Measurements from ENCODE around the gene ZCCHC14. TPM values are rescaled to one million over a fixed set of nuclear protein-coding genes. Genes with fewer than 3 reads are reported as not detected.
A peak's percentile ranks its signal among the peaks of the same experiment; 100 is the strongest.
"Not testable (repeated sequence)": the region's sequence is repeated elsewhere in the genome, so short reads cannot be mapped to it uniquely, and the experiment has no call there.

ZCCHC14 gene
- total RNA-seq, 2 donors from 2014 or later, result 33.0 to 45.6 TPM

DNA sequence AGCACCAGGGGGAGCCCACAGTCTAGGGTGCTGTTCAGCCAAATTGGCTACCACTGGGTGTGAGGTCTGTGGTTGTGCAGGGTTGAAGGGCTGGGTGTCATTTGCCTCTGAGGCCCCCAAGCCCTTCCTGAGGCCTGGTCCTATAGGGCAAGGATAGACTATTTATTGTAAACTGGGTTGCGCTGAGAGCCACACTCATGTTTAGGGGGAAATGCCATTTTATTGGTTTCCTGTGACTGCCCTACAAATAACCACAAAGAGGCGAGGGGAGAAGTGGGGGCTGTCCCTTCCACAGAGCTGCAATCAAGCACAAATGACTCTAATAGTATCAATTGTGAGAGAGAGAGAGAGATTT, 3.6 kb upstream of the ZCCHC14 start:
- no peak overlapping the region for H3K27ac ChIP-seq
- peaks cover 8% of the 10 kb centered on the region in 2 donors for H3K4me1 ChIP-seq (ENCODE audit: control insufficient read depth in 1 of 2, low read depth in 2 of 2)
- TF ChIP-seq, protein P1, sequence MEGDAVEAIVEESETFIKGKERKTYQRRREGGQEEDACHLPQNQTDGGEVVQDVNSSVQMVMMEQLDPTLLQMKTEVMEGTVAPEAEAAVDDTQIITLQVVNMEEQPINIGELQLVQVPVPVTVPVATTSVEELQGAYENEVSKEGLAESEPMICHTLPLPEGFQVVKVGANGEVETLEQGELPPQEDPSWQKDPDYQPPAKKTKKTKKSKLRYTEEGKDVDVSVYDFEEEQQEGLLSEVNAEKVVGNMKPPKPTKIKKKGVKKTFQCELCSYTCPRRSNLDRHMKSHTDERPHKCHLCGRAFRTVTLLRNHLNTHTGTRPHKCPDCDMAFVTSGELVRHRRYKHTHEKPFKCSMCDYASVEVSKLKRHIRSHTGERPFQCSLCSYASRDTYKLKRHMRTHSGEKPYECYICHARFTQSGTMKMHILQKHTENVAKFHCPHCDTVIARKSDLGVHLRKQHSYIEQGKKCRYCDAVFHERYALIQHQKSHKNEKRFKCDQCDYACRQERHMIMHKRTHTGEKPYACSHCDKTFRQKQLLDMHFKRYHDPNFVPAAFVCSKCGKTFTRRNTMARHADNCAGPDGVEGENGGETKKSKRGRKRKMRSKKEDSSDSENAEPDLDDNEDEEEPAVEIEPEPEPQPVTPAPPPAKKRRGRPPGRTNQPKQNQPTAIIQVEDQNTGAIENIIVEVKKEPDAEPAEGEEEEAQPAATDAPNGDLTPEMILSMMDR (IDR thresholded peaks at IDR 0.05), result no peak
- no peak overlapping the region for H3K4me3 ChIP-seq
- H3K36me3 ChIP-seq, result no peaks in the 10 kb centered on the region
- no peak for ATAC-seq (ENCODE audit: insufficient number of reproducible peaks, low FRiP score, low read depth)
- no peaks in the 10 kb centered on the region for H3K9me3 ChIP-seq
- no peaks in the 10 kb centered on the region for H3K27me3 ChIP-seq (replicated peaks; ENCODE audit: insufficient read depth)
- no peak for DNase-seq (ENCODE audit: low spot score)

DNA sequence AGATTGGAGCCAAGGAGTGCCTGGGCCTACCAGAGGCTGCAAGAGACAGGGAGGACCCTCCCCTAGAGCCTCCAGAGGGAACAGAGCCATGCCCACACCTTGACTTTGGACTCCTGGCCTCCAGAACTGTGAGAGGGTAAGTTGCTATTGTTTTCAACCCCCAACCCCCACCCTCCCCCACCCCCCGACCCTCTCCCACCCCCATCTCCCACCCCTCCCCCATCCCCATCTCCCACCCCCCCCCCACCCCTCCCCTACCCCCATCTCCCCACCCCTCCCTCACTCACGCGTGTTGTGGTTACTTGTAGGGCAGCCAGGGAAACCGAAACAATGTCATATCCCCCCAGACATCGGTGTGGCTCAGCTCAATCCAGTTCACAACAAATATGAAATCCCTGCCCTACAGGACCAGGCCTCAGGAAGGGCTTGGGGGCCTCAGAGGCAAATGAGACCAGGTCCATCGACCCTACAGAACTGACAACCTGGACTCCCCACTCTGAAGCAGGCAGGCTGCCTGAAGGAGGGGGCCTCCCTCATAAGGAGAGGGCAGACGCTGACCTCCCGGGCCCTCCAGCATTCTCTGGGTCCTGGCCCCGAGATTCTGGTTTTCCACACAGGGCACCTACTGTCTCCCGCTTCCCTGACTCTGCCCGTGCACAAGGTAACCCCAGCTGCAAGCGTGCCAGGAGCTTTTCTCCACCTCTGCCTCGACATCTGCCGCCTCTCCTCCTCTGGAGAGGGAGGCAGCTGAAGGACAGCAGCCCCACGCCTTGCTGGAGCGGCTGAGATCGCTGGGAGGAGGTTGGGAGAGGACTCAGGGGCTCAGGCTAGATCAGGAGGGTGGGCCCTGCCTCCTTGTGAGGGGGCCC, 3.0 kb upstream of the ZCCHC14 start:
- Histone ChIP-seq H3K4me3 (no peak overlapping the region), H3K4me1 (ENCODE audit: control insufficient read depth in 1 of 2, low read depth in 2 of 2) (peaks cover 14 to 15% of the 10 kb centered on the region in 2 donors), H3K27me3 (replicated peaks; ENCODE audit: insufficient read depth) (no peaks in the 10 kb centered on the region), H3K9me3 (no peaks in the 10 kb centered on the region), H3K27ac (no peak overlapping the region), H3K36me3 (no peaks in the 10 kb centered on the region)
- DNase-seq (ENCODE audit: low spot score), result no peak
- no peak for ATAC-seq (ENCODE audit: insufficient number of reproducible peaks, low FRiP score, low read depth)
- TF ChIP-seq, protein P1 (IDR thresholded peaks at IDR 0.05), result no peak

DNA sequence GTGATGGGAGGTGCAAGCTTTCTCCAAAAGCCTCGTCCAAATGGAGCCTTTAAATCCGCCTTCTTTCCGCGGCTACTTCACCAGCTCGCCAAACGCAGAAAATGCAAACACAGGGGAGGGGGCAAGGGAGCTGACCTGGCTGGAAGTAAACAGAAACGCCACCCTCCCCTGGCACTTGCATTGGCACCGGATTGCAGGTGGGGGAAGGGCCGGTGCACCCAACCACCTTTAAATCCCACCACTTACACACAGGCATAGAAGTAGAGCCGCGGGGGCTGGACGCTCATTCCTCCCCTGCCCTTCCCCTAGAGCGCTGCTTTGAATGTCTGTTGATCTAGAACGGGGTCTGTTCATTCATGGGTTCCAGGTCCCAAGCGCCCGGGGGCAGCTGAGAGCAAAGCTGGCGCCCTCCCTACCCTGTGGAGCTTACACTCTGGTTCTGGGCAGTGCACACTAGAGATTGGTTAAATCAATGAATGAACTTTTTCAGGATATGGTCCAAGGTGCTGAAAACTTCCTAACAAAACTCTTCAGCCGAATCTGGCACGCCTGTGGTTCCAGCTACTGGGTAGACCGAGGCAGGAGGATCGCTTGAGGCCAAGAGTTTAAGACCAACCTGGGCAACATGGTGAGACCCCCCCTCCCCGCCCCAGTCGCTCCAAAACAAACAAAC, 920 bp upstream of the ZCCHC14 start:
- ATAC-seq (ENCODE audit: insufficient number of reproducible peaks, low FRiP score, low read depth) (no peak), DNase-seq (ENCODE audit: low spot score) (no peak)
- H3K36me3 ChIP-seq, result no peaks in the 10 kb centered on the region
- no peaks in the 10 kb centered on the region for H3K27me3 ChIP-seq (replicated peaks; ENCODE audit: insufficient read depth)
- peak overlapping the region; percentile 72 for H3K4me3 ChIP-seq
- H3K27ac ChIP-seq, result no peak overlapping the region
- peaks cover 21 to 34% of the 10 kb centered on the region in 2 donors for H3K4me1 ChIP-seq (ENCODE audit: control insufficient read depth in 1 of 2, low read depth in 2 of 2)
- TF ChIP-seq, protein P1 (IDR thresholded peaks at IDR 0.05), result no peak
- no peaks in the 10 kb centered on the region for H3K9me3 ChIP-seq

DNA sequence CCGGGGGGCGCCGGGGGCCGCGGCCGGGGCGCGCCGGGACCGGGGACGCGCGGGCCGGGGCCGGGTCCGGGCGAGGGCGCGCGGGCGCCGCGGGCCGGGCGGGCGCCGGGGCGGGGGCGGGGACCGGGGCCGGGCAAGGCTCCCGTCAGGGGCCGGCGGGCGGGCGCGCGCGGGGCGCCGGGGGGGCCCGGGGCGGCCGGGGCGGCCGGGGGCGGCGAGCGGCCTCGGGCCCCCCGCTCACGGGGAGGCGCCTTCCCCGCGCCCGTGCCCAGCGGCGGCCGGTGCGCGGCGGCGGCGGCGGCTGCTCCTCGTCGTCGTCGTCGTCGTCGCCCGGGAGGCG, 563 bp downstream of the ZCCHC14 start:
- Histone ChIP-seq H3K9me3 (no peaks in the 10 kb centered on the region), H3K4me1 (ENCODE audit: control insufficient read depth in 1 of 2, low read depth in 2 of 2) (peaks cover 35 to 47% of the 10 kb centered on the region in 2 donors), H3K27me3 (replicated peaks; ENCODE audit: insufficient read depth) (no peaks in the 10 kb centered on the region), H3K27ac (no peak overlapping the region), H3K36me3 (no peaks in the 10 kb centered on the region), H3K4me3 (peak overlapping the region; percentile 80)
- TF ChIP-seq, protein P1 (IDR thresholded peaks at IDR 0.05), result no peak
- ATAC-seq (ENCODE audit: insufficient number of reproducible peaks, low FRiP score, low read depth), result no peak
- no peak for DNase-seq (ENCODE audit: low spot score)

DNA sequence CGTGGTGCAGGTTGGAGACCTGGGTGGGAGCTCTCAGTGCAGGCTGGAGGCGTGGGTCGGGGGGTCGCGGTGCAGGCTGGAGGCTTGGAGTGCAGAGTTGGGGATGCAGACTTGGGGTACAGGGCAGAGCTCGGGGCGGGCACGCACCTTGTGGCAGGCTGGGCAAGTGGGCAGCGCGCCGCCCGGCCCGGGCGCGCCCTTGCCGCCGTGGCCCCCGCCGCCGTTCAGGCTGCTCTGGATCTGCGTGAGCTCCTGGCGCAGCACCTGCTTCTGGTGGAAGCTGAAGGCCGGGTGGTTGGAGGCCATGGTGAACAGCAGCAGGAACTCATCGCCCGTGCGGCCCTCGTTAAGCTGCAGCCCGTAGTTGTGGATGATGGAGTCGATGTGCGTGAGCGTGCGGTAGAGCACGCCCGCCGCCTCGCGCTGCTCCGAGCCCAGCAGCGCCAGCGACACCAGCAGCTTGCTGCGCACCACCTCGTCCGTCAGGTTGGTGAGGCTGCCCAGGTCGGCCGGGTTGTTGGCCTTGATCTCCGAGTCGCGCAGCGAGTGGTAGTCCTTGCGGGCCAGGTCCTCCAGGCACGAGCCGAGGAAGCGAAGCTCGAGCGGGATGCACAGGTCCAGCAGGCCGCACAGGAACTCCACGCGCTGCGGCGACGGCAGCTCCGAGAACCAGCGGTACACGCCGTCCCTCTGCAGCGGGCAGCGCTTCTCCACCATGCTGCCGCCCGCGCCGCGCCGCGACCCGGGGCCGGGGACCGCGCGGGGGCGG, 1.1 kb downstream of the ZCCHC14 start:
- Histone ChIP-seq H3K4me1 (ENCODE audit: control insufficient read depth in 1 of 2, low read depth in 2 of 2) (peaks cover 40 to 53% of the 10 kb centered on the region in 2 donors), H3K27me3 (replicated peaks; ENCODE audit: insufficient read depth) (no peaks in the 10 kb centered on the region), H3K4me3 (peak overlapping the region; percentile 80), H3K9me3 (no peaks in the 10 kb centered on the region), H3K27ac (peak overlapping the region; percentile 22 to 52), H3K36me3 (no peaks in the 10 kb centered on the region)
- no peak for DNase-seq (ENCODE audit: low spot score)
- TF ChIP-seq, protein P1 (IDR thresholded peaks at IDR 0.05), result no peak
- ATAC-seq (ENCODE audit: insufficient number of reproducible peaks, low FRiP score, low read depth), result no peak

DNA sequence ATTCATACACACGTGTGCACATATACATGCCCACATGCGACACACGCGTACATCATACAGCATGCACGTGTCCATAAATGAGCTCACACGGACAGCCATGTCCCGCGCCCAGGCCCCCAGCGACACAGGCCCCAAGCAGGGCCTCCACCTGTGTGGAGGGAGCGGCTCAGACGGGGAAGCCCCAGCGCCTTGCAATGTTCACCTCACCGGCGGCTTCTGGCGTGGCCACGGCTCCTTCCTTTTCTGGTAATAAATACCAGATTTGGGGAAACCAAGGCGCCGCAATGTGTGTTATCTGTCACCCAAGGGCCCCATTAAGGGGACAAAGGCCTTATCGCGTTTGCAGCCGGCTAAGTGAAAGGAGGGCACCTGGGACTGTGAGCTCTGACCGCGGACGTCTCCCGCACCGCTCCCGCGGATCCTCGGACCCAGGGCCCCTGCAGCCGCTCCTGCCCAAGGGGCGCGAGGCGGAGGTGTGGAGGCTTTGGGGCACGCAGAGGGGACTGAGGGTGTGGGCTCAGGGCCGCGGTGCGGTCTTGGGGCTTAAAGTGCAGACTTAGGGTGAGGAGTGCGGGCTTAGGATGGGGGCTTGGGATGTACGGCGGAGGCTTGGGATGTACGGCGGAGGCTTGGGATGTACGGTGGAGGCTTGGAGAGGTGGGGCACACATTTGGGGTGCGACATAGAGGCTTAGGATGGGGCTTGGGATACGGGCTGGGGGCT, 1.9 kb downstream of the ZCCHC14 start:
- not testable (repeated sequence) for H3K27me3 ChIP-seq (replicated peaks; ENCODE audit: insufficient read depth); DNase-seq (ENCODE audit: low spot score); H3K9me3 ChIP-seq; ATAC-seq (ENCODE audit: insufficient number of reproducible peaks, low FRiP score, low read depth); H3K36me3 ChIP-seq
- H3K27ac ChIP-seq, result peak overlapping the region; percentile 22 to 52
- peaks cover 47 to 60% of the 10 kb centered on the region in 2 donors for H3K4me1 ChIP-seq (ENCODE audit: control insufficient read depth in 1 of 2, low read depth in 2 of 2)
- H3K4me3 ChIP-seq, result peak overlapping the region; percentile 80
